Type B pancreatic cell (in vitro differentiated cells): Measurements from ENCODE around the gene CFAP119. TPM values are rescaled to one million over a fixed set of nuclear protein-coding genes. Genes with fewer than 3 reads are reported as not detected.
A peak's percentile ranks its signal among the peaks of the same experiment; 100 is the strongest.

Source experiments
- DNase-seq: peaks from one replicate; pipeline ENCODE4 v3.0.0; 2021; ENCODE audit warnings: mixed read lengths; ENCODE audit not compliant: unreplicated experiment; ENCODE audit errors: extremely low spot score
- H3K27ac Mint-ChIP-seq: 2 replicates; pipeline ENCODE4 v1.8.0; 2021; ENCODE audit warnings: mild to moderate bottlenecking, mixed read lengths
- H3K27me3 Mint-ChIP-seq: 2 replicates; pipeline ENCODE4 v1.8.0; 2021; ENCODE audit warnings: mixed read lengths
- H3K36me3 Mint-ChIP-seq: 2 replicates; pipeline ENCODE4 v1.8.0; 2021; ENCODE audit warnings: mixed read lengths
- H3K4me1 Mint-ChIP-seq: one replicate; pipeline ENCODE4 v1.8.0; 2021; ENCODE audit warnings: mixed read lengths; ENCODE audit not compliant: unreplicated experiment
- H3K4me3 Mint-ChIP-seq: 2 replicates; pipeline ENCODE4 v1.8.0; 2021; ENCODE audit warnings: mild to moderate bottlenecking, mixed read lengths
- H3K9me3 Mint-ChIP-seq: 2 replicates; pipeline ENCODE4 v1.8.0; 2021; ENCODE audit warnings: mixed read lengths
- total RNA-seq: library from RNA; stranded (reverse); gene quantifications from 2 replicates; pipeline ENCODE4 v1.2.1, GENCODE V29; 2021; ENCODE audit warnings: low replicate concordance
- TF ChIP-seq, protein P1 (sequence below): fragments of 200-600 bp; sonication (generic); conservative IDR thresholded peaks from 2 replicates; pipeline ENCODE4 v1.5.0; 2021; ENCODE audit warnings: antibody characterized with exemption, mild to moderate bottlenecking

CFAP119 gene
- total RNA-seq, 1 donor from 2014 or later = 15.0 TPM

DNA sequence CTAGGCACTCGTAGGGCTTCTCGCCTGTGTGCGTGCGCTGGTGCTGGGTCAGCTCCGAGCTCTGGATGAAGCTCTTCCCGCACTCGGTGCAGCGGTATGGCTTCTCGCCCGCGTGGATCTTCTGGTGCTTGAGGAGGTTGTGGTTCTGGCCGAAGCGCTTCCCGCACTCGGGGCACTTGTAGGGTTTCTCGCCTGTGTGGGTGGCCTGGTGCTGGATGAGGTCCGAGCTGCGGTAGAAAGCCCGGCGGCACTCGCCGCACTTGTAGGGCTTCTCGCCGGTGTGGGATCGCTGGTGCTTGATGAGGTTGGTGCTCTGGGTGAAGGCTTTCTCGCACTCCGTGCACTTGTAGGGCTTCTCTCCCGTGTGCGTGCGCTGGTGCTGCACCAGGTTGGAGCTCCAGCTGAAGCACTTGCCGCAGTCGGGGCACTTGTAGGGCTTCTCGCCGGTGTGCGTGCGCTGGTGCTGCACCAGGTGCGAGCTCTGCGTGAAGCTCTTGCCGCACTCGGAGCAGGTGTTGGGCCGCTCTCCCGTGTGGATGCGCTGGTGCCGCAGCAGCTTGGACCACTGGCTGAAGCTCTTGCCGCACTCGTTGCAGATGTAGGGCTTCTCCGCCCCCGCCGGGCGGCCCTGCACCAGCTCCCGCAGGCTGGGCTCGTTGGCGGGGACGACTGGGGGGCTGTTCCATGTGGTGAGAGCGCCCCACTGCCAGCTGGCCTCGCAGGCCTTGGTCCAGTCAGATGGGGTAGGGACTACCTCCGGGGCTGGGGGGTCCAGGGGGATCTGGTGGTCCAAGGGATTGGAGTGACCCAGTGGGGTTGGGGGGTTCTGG lies 21.6 kb upstream of the CFAP119 start:
- no peak overlapping the region for H3K4me3 Mint-ChIP-seq
- H3K4me1 Mint-ChIP-seq = peaks cover 27% of the 10 kb centered on the region
- TF ChIP-seq, protein P1, sequence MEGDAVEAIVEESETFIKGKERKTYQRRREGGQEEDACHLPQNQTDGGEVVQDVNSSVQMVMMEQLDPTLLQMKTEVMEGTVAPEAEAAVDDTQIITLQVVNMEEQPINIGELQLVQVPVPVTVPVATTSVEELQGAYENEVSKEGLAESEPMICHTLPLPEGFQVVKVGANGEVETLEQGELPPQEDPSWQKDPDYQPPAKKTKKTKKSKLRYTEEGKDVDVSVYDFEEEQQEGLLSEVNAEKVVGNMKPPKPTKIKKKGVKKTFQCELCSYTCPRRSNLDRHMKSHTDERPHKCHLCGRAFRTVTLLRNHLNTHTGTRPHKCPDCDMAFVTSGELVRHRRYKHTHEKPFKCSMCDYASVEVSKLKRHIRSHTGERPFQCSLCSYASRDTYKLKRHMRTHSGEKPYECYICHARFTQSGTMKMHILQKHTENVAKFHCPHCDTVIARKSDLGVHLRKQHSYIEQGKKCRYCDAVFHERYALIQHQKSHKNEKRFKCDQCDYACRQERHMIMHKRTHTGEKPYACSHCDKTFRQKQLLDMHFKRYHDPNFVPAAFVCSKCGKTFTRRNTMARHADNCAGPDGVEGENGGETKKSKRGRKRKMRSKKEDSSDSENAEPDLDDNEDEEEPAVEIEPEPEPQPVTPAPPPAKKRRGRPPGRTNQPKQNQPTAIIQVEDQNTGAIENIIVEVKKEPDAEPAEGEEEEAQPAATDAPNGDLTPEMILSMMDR = no peak
- H3K27me3 Mint-ChIP-seq = no peaks in the 10 kb centered on the region
- no peak for DNase-seq
- H3K36me3 Mint-ChIP-seq = peaks cover 5% of the 10 kb centered on the region
- no peak overlapping the region for H3K27ac Mint-ChIP-seq
- H3K9me3 Mint-ChIP-seq = no peaks in the 10 kb centered on the region

DNA sequence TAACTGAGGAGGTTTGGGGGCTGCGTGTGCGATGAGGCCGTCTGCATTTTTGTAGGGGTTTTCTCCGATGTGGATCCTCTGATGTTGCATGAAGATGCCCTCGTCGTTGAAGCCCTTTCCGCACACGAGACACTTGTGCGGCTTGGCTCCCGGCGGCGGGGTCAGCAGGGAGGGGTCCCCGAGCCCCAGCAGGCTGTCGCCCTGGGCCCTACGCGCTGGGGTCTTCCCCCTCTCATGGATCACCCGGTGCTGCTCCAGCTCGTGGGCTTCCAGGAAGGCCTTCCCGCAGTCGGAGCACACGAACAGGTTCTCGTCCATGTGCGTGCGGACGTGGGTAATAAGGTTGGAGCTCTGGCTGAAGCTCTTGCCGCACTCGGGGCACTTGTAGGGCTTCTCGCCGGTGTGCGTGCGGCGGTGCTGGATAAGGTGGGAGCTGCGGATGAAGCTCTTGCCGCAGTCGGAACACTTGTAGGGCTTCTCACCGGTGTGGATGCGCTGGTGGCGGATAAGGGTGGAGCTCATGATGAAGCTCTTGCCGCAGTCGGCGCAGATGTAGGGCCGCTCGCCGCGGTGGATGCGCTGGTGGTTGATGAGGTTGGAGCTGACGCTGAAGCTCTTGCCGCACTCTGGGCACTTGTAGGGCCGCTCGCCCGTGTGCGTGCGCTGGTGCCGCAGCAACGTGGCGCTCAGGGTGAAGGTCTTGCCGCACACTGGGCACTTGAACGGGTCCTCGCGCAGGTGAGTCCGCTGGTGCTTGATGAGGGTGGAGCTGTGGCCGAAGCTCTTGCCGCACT lies 20.8 kb upstream of the CFAP119 start:
- Mint-ChIP-seq H3K4me3 (no peak overlapping the region), H3K36me3 (peaks cover 5% of the 10 kb centered on the region), H3K27ac (no peak overlapping the region), H3K4me1 (peaks cover 24% of the 10 kb centered on the region), H3K27me3 (no peaks in the 10 kb centered on the region), H3K9me3 (no peaks in the 10 kb centered on the region)
- TF ChIP-seq, protein P1 = no peak
- DNase-seq = no peak

DNA sequence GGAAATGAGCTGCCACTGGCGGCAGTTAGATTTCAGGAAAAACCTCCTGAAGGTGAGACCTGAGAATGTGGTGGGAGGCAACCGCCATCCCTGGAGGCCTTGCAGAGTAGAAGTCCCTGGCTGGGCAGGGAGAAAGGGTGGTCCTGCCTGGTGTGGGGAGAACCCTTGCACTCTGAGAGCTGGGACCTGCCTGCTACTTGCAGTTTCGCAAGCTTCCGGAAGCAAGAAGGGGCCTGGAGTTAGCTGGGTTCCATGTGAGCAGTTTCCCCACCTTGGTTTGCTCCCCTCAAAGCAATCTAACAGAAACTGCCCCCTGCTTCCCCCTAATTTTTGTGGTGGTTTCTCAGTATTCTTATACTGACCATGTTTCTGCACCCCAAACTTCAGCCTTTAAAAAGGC lies 18.7 kb upstream of the CFAP119 start:
- TF ChIP-seq, protein P1 = no peak
- Mint-ChIP-seq H3K27ac (no peak overlapping the region), H3K27me3 (no peaks in the 10 kb centered on the region), H3K4me1 (peaks cover 29% of the 10 kb centered on the region), H3K36me3 (peaks cover 5% of the 10 kb centered on the region), H3K4me3 (no peak overlapping the region), H3K9me3 (no peaks in the 10 kb centered on the region)
- no peak for DNase-seq

DNA sequence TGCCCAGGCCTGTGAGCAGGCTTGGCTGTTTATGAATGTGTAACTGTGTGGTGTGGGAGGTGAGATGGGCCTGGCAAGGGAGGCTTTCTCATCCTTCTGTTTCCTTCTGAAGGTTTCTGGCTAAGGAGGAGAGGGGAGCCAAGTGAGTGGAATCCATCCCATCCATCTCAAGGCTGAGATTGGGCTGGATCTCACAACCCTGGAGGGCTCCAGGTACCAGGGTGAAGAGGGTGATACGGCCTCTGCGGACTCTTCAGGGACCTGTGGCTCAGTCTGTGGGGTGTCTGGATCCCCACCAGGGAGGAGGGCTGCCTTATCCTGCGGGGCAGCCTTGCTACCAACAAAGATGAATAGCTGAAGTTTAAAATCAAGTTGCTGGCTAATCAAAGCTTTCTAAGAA lies 18.2 kb upstream of the CFAP119 start:
- no peaks in the 10 kb centered on the region for H3K9me3 Mint-ChIP-seq
- peaks cover 24% of the 10 kb centered on the region for H3K4me1 Mint-ChIP-seq
- H3K27me3 Mint-ChIP-seq = no peaks in the 10 kb centered on the region
- no peak for DNase-seq
- no peak overlapping the region for H3K4me3 Mint-ChIP-seq
- H3K27ac Mint-ChIP-seq = no peak overlapping the region
- TF ChIP-seq, protein P1 = no peak
- H3K36me3 Mint-ChIP-seq = peaks cover 5% of the 10 kb centered on the region

DNA sequence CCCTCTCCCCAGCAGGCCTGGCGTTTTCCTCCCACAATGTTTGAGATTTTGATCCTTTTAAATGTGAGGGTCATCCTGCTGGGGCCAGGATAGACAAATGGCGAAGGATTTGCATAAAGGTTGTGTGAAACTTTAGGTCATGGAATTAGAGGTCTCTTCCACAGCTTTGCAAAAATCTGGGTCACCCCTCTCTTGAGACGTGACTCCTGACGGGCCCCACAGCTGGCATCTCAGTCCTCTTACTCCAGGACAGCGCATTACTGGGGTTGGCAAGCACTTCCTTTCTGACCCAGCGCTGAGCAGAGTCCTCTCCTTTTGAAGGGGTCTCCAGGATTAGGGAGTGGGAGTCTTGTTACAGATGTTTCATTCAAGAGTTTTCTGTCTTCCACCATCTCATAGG lies 17.7 kb upstream of the CFAP119 start:
- Mint-ChIP-seq H3K9me3 (no peaks in the 10 kb centered on the region), H3K27ac (peak overlapping the region; percentile 63), H3K27me3 (no peaks in the 10 kb centered on the region), H3K36me3 (peaks cover 5% of the 10 kb centered on the region), H3K4me3 (no peak overlapping the region), H3K4me1 (peaks cover 20% of the 10 kb centered on the region)
- TF ChIP-seq, protein P1 = no peak
- no peak for DNase-seq
